Fibroblast of skin of back (primary cell): ENCODE measurements around the gene SNRPA.
"Not testable (repeated sequence)": the region's sequence is repeated elsewhere in the genome, so short reads cannot be mapped to it uniquely, and the experiment has no call there.

Experiments
- DNase-seq: peaks from one replicate; pipeline ENCODE4 v3.0.0-alpha.2; 2013

Gene SNRPA

DNA sequence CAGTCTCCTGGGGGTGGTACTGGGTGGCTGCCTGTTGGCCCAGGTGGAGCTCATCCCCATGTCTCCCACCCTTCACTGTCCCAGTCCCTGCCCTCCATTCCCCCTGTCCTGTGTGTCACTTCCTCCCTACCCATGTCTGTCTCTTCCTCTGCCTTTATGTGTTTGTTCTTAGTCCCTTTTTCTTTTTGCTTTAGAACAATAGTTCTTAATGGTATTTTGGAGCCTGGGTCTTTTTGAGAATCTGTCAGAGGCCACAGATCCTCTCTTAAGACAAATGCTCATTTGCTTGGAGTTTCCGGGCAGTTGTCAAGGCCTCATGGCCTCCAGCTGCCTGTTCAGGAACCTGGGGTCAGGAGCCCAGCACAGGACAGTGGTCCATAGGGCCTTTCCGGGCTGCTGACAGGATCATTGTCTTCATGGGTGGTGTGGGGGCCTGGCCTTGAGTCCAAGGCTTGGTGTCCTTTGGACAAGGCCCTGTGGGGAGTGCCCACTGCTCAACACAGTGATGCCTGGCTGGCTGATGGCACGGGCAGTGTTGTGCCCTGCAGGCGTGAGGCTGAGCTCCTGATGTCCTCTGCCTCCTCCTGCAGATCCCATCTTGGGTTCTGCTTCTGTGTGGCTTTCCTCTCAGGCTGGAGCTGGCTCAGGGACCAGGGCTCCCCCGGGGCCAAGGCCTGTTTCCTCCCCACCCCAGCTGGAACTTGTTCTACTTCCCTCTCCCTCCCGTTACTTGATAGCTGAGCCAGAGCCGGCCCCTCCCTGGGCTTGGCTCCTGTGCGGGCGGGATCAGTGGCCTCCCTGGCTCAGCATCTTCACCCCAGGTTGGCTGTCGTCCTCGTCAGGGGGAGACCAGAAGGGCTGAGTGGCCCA lies 51.5 kb downstream of the SNRPA start:
- no peak for DNase-seq

DNA sequence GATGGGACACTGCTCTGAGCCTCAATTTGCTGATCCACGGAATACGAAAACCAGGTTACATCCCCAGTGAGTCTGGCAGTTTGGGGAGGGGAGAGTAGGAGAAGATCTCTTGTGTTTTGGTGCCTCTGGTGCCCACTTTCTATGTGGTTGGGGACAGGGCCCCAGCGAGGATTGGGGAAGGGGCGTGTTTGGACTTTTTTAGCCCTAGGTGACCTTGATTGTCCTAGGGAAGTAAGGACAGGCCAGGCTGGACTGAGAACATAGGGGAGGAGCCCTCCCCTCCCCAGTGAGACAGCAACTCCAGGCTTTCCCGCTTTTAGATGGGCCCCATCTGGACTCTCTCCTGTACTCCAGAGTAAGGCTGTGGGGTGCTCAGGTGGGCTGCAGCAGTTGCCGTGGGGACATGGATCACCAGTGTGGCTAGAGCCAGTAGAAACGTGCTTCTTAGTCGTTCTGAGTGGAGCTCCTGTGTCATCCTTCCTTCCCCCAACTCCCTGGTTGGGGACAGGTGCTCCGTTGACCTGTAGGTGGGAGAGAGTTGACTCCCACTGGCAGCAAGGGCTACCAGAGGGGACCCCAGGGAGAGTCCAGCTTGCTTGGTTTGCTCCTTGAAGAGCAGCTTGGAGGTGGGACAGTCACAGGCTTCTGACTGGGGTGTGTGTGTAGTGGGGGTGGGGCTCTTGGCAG lies 52.3 kb downstream of the SNRPA start:
- no peak for DNase-seq

DNA sequence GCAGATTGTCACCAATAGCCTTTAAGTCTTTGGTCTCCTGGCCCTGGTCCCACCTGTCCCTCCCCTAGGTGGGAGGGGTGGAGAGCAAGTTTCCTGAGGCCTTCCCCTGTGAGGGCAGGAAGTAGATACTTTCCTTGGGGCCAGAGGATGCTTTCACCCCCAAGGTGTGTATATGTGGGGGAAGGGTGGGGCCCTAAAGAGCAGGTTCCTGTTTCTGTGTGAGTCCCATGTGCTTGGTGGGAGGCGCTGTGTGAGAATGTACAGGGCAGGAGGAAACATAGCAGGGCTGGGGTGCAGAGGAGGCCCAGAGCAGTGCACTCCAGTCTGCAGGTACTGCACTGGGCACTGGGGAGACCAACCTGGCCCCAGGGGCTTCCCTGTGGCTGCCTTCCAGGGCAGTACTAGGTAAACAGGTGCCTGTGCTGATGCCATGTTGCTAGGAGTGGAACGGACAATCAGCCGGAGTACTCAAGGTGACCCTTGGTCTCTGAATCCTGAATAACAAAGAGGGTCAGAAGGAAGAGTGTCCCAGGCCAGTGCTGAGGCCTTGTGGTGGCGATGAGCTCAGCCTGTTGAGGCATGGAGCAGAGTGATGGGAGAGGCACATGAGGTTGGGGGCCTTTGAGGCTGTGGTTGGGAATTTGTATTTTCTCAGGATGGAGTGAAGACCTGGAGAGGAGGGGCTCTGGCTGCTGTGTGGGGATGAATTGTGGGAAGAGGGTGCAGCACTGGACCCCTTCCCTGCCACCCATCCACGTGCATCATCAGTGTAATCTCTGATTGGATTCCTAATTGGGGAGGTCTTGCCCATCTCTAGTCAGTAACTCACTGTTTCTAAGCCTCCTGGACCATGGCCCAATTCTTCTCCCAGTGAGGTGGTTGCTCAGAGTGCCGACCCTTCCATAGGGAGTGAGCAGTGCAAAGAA lies 53.1 kb downstream of the SNRPA start:
- no peak for DNase-seq

DNA sequence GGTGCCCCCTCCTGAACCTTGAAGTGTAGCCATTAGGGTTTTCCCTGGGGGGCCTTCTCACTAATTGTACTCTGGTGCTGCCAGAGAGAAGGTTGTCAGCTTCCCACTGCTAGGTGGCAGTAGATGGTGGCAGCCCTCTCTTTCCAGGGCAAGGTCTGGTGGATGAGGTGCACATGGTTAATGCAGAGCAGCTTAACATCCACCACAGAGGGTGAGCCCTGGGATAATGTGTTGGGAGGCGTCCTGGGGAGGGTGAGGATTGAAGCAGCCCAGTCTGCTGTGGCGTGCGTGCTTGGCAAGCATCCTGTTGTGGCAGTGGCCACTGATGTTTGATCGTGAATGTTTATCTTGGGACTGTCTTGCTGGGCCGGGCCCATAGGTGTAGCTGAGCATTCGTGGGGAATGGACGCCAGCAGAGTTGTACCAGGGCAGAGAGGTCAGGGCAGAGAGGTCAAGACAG lies 53.8 kb downstream of the SNRPA start:
- DNase-seq: no peak

DNA sequence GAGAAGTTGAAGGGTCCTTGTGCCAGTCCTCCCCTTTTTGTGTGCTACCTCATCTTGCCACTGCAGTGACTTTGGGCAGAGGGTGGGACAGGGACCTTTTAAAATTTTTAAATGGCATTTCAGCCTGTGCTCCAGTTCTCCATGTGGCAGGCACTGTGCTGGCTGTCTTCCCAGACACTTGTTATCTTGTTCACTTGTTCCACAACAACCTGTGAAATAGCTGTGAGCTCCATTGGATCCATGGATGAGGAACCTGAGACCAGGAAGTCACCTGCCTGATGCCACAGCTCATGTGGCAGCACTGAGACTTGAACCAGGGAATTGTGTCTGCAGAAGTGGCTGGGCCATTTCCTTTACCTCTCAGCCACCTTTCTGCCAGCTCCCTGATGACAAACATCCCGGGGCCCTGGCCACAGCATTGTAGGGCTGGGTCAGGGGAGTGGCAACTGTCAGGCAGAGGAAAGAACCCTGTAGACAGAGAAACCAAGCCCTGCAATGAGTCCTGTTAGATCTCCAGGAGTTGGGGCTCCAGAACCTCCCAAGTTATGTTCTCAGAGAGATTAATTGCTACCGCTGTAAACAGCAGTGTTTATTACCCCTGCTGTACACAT lies 54.4 kb downstream of the SNRPA start:
- DNase-seq: no peak

DNA sequence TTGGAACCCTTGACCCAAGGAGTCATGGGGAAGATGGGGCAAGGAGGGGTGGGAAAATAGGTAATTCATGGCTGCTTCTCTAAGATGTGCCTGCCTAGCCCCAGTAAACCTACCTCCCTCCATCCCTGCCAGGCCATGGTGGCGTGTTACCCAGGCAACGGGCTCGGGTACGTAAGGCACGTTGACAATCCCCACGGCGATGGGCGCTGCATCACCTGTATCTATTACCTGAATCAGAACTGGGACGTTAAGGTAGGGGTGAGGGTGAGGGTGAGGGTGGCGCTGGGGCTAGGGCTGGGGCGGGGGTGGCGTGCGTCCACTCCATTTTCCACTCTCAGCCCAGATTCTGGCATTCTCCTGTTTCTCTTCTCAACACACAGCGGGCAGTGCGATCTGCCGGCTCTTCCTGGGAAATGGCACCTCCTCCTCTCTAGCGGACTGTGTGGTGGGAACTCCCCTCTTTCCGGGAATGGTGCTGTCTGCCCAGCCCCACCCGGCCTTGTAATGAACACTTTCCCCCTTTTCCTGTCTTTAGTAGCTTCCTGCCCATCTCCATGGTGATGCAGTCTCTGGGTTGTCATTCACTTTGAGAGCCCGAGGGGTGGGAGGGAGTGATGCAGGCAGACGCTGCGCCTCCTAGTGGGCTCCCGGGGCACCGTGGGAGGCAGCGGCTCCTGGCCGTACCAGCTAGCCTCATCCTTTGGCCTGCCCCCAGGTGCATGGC lies 55.6 kb downstream of the SNRPA start:
- peak; percentile 99 for DNase-seq

DNA sequence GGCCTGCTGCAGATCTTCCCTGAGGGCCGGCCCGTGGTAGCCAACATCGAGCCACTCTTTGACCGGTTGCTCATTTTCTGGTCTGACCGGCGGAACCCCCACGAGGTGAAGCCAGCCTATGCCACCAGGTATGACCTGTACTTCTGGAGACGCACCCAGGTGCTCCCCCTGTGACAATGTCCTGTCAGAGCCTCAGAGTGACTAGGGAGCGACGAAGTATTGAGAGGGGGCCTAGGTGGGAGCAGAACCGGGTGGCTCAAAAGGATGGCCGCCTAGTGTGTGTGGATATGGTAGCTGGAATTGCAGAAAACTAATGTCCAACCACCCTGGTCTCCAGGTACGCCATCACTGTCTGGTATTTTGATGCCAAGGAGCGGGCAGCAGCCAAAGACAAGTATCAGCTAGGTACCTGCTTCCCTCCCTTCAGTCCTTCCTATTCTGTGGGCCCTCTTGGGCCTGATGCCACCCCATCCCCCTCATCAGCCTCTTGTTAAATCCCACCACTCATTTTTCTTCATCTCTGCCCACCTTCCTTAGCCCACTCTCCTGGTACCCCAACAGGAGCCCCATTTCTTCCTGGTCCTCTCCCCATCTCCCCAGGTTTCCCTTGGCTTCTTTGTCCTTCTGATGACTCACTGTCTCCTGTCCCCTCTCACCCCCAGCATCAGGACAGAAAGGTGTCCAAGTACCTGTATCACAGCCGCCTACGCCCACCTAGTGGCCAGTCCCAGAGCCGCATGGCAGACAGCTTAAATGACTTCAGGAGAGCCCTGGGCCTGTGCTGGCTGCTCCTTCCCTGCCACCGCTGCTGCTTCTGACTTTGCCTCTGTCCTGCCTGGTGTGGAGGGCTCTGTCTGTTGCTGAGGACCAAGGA lies 56.4 kb downstream of the SNRPA start:
- DNase-seq: no peak

DNA sequence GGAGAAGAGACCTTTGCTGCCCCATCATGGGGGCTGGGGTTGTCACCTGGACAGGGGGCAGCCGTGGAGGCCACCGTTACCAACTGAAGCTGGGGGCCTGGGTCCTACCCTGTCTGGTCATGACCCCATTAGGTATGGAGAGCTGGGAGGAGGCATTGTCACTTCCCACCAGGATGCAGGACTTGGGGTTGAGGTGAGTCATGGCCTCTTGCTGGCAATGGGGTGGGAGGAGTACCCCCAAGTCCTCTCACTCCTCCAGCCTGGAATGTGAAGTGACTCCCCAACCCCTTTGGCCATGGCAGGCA lies 57.0 kb downstream of the SNRPA start:
- no peak for DNase-seq

DNA sequence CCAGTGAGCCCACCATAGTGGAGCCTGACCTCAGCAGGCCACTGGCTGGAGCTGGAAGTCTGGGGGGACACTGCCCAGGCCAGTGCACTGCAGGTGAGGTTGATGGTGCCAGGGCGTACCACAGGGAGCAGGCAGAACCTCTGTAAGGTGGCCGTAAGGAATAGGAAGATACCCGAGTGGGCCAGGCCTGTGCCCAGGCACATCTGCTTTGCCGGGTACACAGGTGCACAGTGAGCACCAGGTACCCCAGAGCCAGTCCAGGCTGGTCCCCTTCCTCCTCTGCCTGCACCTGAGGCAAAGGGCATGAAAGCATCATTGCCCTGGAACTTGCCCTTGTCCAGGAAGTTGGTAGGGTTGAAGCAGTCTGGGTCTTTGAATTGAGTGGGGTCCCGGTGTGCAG lies 57.5 kb downstream of the SNRPA start:
- DNase-seq: no peak

DNA sequence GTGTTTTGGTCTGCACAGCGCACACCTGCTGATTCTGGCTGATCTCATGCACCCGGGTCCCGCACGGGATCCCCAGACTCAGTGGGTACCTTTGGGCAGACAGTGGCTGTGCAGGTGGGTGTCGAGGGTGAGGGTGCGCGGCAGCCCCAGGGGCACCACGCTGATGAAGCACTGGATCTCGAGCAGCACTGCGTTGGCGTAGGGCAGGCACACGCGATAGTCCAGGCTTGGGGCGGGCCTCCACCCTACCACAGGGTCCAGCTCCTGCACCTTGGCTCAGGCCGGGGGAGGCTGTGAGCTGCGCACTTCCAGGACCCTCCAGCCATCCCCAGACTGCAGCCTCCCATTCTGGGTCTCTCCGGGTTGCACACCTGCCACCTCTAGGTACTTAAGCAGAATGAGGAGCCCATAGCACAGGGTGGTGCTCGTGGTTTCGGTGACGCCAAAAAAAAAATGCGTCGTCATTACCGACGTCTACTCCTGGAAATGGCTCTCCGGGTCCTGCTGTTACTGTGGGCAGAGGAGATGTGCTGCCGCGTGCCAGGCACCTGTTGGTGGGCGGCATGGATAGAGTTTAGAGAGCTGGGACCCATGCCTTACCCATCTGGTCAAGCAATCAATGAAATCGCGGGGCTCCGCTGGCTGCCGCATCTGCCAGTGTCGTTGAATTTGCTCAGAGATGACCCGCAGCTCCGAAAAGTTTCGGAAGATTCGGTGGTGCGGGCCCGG lies 58.5 kb downstream of the SNRPA start:
- DNase-seq: no peak

DNA sequence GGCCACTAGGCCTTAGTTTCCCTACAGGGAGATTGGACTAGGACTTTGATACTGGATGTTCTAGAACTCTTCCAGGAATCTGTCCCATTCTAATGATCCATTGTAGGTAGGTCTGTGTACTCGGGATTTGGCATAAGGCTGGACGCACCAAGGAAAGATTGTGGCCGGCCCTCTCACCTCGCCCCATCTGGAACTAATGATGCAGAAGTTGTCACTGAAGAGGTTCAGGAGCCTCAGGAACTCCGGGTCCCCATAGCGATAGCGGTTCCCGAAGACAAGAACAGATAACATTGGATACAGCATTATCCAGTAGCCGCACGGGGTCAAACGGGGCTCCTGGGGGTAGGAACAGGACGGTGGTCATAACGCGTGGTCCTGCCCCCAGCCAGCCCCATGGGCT lies 59.2 kb downstream of the SNRPA start:
- no peak for DNase-seq

DNA sequence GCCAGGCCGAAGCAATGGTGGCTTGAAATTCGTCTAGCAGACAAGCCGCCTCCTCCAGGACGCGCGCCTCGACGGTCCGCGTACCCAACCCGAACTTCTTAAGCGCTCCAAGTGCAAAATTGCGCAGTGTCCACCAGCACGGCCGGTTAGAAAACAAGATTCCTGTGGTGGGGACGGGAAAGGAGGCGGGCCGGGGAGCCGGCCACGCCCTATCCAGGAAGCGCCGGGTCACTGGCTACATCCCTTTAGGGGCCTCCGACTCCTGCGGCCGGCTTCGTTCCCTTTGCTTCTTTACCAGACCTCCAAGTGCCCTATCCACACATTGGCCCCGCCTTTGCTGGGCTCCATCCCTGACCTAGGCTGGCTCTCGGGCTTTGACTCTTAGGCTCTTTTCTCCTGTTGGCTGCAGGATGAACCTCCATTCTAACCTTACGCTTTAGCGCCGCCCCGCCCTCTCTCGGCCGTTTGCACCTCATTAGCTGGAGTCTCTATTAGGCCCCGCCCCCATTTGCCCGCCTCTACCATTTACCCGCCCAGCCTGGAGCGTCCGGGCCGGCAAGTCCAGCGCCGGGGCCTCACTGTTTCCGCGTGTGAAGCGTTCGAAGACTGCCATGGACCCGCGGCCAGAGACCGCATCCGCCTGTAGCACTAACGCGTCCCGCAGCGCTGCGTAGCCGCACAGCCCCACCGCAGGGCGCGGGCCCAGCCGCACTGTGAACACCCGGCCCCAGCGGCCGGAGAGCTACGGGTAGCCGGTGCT lies 59.8 kb downstream of the SNRPA start:
- peak; percentile 74 for DNase-seq

DNA sequence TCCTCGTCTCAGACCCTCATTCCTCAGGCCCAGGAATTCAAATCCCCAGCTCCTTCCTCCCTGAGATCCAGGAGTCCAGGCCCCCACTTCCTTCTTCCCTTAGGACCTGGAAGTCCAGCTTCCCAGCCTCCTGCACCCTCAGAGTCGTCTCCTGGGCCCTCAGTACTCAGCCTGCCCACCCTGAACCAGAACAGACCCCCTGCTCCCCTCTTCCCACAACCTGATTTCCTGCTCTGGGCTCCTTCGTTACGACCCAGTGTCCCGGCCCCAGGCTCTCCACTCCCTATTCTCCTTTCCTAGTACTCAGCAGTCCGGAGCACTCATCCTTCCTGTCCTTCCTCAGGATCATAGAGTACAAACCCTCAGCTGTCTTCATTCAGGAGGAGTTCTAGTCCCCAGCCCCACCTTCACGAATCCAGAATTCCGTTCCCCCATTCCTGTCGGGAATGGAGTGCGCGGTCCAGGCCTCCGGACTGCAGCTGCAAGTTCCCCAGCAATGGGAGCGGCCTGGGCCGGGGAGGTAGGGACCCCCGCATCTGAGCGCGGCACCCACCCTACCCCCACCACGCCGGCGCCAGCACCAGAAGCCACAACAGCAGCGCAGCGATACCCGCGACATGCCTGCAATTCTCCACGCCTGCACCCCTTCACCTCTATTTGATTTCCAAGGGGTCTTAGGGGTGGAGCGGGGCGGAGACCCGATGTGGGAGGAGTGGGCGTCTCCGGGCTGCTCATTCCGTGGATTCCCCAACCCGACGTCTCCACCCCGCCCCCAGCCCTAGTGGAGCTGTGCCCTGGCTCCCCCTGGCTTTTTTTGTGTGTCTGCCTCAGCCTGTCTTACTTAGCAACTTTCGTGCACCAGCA lies 60.7 kb downstream of the SNRPA start:
- DNase-seq: no peak

DNA sequence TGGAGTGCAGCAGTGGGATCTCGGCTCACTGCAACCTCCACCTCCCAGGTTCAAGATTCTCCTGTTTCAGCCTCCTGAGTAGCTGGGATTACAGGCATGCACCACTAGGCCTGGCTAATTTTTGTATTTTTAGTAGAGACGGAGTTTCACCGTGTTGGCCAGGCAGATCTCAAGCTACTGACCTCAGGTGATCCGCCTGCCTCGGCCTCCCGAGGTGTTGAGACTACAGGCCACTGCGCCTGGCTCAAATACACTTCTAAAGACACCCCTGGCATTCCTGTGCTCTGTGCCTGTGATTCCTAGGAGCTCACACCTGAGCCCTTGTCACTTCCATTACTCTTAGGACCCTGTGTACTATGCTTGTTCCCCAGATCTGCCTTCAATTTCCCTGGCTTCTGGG lies 61.6 kb downstream of the SNRPA start:
- not testable (repeated sequence) for DNase-seq

DNA sequence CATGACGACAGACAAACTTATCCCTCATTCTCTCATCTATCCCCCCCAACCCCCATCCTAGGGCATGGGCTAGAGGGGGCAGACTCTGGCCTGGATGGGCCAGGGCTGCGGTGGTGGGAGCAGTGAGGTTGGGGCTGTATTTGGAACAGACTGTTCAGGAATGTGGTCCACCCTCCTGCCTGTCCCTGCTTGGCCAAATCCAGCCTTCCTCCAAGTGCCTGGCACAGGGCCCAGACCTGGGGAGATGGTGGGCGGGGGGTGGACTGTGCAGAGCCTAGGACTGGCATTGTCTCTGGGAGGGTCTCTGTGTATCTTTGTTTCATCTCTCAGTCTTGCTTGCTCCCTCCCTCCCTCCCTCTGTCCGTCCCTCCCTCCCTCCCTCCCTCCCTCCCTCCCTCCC lies 62.2 kb downstream of the SNRPA start:
- DNase-seq: no peak
